ENCODE data around the gene ALKBH3. TPM values are rescaled to one million over a fixed set of nuclear protein-coding genes. Genes with fewer than 3 reads are reported as not detected.

The ALKBH3 gene
- total RNA-seq, 1 donor from 2014 or later = 18.1 TPM

DNA sequence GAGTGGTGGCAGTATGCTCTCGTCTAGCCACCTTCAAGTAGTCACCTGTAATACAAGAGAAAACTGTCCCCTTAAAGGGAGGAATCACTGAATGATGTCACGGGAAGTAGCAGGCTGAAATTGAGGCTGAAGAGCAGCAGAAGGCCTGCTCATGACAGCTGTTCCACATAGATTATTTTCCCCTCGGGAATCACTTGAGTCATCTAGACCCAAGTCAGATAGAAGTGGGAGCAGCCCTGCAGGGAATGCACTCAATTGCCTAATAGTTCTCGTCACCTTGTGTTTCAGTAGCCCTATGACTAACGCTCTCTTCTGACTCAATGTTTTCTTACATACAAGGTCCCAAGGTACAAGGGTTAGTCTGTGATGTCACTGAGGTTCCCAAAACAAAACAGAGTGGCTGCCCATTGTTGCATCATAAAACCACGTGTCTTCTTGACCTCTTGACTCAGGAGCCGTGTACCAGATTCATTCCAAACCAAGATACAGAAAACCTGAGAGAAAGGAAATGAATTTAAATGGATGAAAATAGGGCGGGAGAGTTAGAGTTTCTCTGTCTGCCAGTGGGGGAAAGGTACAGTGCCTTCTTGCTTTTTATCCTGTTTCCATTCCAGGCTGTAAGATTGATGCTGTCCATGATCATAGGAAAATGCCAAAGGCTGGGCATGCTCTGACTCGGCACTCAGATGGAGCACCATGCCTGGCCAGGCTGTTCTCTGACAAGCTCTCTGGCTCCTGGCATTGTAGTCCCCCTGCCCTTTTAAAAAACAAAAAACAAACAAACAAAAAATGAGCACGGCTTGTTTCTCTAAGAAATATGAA, 40.2 kb downstream of the ALKBH3 start:
- Histone ChIP-seq H3K36me3 (peaks cover 30% of the 10 kb centered on the region), H3K4me1 (peaks cover 72% of the 10 kb centered on the region), H3K27me3 (ENCODE audit: low read depth) (no peaks in the 10 kb centered on the region), H3K4me3 (no peak overlapping the region), H3K27ac (replicated peaks) (peak overlapping the region; percentile 84), H3K9me3 (replicated peaks) (no peaks in the 10 kb centered on the region)
- peak; percentile 43 for DNase-seq
- TF ChIP-seq, protein P1, sequence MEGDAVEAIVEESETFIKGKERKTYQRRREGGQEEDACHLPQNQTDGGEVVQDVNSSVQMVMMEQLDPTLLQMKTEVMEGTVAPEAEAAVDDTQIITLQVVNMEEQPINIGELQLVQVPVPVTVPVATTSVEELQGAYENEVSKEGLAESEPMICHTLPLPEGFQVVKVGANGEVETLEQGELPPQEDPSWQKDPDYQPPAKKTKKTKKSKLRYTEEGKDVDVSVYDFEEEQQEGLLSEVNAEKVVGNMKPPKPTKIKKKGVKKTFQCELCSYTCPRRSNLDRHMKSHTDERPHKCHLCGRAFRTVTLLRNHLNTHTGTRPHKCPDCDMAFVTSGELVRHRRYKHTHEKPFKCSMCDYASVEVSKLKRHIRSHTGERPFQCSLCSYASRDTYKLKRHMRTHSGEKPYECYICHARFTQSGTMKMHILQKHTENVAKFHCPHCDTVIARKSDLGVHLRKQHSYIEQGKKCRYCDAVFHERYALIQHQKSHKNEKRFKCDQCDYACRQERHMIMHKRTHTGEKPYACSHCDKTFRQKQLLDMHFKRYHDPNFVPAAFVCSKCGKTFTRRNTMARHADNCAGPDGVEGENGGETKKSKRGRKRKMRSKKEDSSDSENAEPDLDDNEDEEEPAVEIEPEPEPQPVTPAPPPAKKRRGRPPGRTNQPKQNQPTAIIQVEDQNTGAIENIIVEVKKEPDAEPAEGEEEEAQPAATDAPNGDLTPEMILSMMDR (IDR thresholded peaks at IDR 0.05; ENCODE audit: borderline replicate concordance) = no peak
- intact Hi-C loops (cut with micrococcal nuclease) = no loop called here

GRCh38 chr11:43921561-43922294, 41.1 kb downstream of the ALKBH3 start:
- Histone ChIP-seq H3K9me3 (replicated peaks) (no peaks in the 10 kb centered on the region), H3K4me1 (peaks cover 73% of the 10 kb centered on the region), H3K27me3 (ENCODE audit: low read depth) (no peaks in the 10 kb centered on the region), H3K27ac (replicated peaks) (peak overlapping the region; percentile 84), H3K4me3 (no peak overlapping the region), H3K36me3 (peaks cover 26% of the 10 kb centered on the region)
- TF ChIP-seq, protein P1 (IDR thresholded peaks at IDR 0.05; ENCODE audit: borderline replicate concordance) = no peak
- intact Hi-C loops (cut with micrococcal nuclease) = no loop called here
- no peak for DNase-seq

GRCh38 chr11:43922295-43922648, 41.6 kb downstream of the ALKBH3 start:
- H3K36me3 ChIP-seq = peaks cover 23% of the 10 kb centered on the region
- peak overlapping the region; percentile 84 for H3K27ac ChIP-seq (replicated peaks)
- H3K9me3 ChIP-seq (replicated peaks) = no peaks in the 10 kb centered on the region
- peaks cover 72% of the 10 kb centered on the region for H3K4me1 ChIP-seq
- TF ChIP-seq, protein P1 (IDR thresholded peaks at IDR 0.05; ENCODE audit: borderline replicate concordance) = no peak
- H3K27me3 ChIP-seq (ENCODE audit: low read depth) = no peaks in the 10 kb centered on the region
- intact Hi-C loops (cut with micrococcal nuclease) = no loop called here
- H3K4me3 ChIP-seq = no peak overlapping the region
- no peak for DNase-seq

DNA sequence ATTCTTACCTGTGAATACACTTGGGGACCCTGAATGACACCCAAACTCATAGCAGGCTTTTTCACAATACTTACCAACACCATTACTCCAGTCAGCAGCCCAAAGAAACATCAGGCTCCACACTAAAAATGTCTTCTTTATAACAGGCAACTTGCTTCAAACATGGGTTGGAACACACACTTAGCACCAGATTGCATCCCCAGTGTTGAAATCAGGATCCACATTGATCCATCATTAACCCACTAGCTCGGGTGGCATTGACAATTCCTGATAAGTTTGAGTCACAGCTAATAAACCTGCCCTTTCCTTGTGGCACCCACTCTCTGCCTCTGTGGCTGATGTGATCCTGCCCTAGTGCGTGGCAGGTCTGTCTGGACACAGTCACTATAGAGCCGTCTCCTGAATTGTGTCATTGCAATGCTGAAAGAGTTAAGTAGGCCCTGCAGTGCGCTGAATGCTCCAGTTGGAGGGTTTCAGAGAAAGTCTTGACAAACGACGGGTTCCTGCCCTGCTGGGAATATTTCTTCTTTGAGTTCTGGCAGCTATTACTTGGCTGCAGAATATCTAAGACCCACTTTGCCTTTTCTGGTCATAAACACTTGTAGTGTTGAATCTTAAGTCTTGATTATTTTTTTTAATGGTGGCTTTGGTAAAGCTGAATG, 42.2 kb downstream of the ALKBH3 start:
- Histone ChIP-seq H3K4me3 (no peak overlapping the region), H3K4me1 (peaks cover 72% of the 10 kb centered on the region), H3K36me3 (peaks cover 23% of the 10 kb centered on the region), H3K27me3 (ENCODE audit: low read depth) (no peaks in the 10 kb centered on the region), H3K9me3 (replicated peaks) (no peaks in the 10 kb centered on the region), H3K27ac (replicated peaks) (peak overlapping the region; percentile 84)
- no peak for DNase-seq
- TF ChIP-seq, protein P1 (IDR thresholded peaks at IDR 0.05; ENCODE audit: borderline replicate concordance) = no peak
- intact Hi-C loops (cut with micrococcal nuclease) = no loop called here

DNA sequence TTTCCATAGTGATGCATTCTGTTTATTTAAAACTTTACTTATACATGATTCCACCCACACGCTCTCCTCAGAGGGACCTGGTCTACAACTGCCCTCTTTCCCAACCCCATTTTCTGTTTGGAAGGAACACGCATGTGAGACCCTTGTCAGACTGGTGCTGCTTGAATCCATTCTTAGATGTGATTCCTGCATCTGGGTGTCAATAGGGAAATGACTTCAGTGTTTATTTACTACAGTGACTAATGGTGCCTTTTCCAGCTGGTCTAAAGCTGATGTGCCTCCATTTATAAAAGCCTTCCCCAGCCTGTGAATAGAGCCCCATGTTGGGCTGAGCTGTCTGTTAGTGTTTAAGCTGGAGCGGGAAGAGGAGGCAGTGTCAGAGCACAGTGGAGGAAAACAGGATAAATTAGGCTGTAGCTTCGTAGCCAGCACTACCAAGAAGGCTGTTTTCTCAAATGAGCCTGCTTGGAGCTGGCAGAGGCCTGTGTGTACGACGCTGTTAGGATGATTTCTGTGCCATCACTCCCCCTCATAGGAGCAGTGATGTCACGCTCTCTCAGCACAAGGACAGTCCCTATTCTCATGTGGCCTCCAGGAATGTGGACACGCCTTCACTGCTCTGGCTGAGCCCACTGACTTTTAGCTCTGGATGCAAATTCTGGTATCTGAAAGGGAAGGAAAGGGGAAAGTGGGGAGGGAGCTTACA, 42.9 kb downstream of the ALKBH3 start:
- intact Hi-C loops (cut with micrococcal nuclease) = no loop called here
- H3K9me3 ChIP-seq (replicated peaks) = no peaks in the 10 kb centered on the region
- DNase-seq = peak; percentile 49
- no peaks in the 10 kb centered on the region for H3K27me3 ChIP-seq (ENCODE audit: low read depth)
- H3K27ac ChIP-seq (replicated peaks) = peak overlapping the region; percentile 84
- TF ChIP-seq, protein P1 (IDR thresholded peaks at IDR 0.05; ENCODE audit: borderline replicate concordance) = no peak
- peaks cover 72% of the 10 kb centered on the region for H3K4me1 ChIP-seq
- peaks cover 18% of the 10 kb centered on the region for H3K36me3 ChIP-seq
- no peak overlapping the region for H3K4me3 ChIP-seq

Measured in left ventricle myocardium inferior (tissue), 1 donor.